Fibroblast of villous mesenchyme (primary cell): ENCODE data around the gene RGS6. TPM values are rescaled to one million over a fixed set of nuclear protein-coding genes. Genes with fewer than 3 reads are reported as not detected.

ENCODE experiments used
- DNase-seq: peaks from one replicate; pipeline ENCODE4 v3.0.0-alpha.2; 2010; ENCODE audit warnings: low read depth
- H3K4me3 ChIP-seq: 2 replicates; pipeline ENCODE4 v1.5.1; 2011; ENCODE audit warnings: low read depth, mild to moderate bottlenecking, low read length
- total RNA-seq: library from RNA; depleted of rRNA; stranded (reverse); fragments of >200 nt; gene quantifications from 2 replicates; pipeline ENCODE4 v1.2.3, GENCODE V29; 2012
- TF ChIP-seq, protein P1 (sequence below): IDR thresholded peaks from 2 replicates; pipeline ENCODE4 v1.5.1; 2012; ENCODE audit warnings: low read depth, mild to moderate bottlenecking, low read length; ENCODE audit not compliant: insufficient read depth

Gene RGS6
- total RNA-seq, 1 donor = not detected

DNA sequence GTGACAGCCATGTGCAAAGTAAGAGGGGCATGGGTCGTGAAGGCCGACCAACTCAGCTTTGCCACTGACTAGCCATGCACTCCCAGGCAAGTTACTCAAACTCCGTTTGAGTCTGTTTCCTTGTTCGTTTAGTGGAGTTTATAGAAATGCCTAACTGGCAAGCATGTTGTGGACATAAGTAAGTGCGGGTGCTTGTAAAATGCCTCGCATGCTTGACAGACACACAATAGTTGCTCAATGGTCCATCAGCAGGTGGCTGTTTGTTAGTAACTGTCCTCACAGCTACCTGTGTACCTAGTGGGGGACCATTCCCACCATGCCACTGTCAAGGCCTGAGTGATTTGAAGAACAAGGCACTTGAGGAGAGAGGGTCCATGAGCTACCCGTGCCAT lies 623.4 kb downstream of the RGS6 start:
- TF ChIP-seq, protein P1, sequence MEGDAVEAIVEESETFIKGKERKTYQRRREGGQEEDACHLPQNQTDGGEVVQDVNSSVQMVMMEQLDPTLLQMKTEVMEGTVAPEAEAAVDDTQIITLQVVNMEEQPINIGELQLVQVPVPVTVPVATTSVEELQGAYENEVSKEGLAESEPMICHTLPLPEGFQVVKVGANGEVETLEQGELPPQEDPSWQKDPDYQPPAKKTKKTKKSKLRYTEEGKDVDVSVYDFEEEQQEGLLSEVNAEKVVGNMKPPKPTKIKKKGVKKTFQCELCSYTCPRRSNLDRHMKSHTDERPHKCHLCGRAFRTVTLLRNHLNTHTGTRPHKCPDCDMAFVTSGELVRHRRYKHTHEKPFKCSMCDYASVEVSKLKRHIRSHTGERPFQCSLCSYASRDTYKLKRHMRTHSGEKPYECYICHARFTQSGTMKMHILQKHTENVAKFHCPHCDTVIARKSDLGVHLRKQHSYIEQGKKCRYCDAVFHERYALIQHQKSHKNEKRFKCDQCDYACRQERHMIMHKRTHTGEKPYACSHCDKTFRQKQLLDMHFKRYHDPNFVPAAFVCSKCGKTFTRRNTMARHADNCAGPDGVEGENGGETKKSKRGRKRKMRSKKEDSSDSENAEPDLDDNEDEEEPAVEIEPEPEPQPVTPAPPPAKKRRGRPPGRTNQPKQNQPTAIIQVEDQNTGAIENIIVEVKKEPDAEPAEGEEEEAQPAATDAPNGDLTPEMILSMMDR = no peak
- DNase-seq = no peak

DNA sequence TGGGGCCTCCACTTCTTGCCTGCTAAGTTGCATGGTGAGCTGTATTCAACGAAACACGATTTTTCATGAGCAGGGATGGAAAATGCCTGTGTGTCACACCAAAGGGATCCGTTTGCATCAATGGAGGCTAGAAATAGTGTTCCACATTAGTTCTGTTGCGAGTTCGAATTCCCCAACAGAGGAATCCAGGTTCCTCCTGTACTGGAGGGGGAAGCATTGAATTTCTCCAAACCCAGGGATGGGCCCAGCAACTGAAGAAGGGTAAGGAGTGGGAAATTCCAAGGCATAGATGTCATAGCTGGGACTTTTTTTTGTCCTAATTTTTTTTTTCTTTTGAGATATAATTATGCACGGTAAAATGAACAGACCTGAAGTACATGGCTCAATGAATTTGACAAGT lies 625.4 kb downstream of the RGS6 start:
- DNase-seq = no peak
- H3K4me3 ChIP-seq = no peak overlapping the region
- TF ChIP-seq, protein P1 = no peak

More for the DNA sequence above, 623.4 kb downstream of the RGS6 start:
- no peak overlapping the region for H3K4me3 ChIP-seq

DNA sequence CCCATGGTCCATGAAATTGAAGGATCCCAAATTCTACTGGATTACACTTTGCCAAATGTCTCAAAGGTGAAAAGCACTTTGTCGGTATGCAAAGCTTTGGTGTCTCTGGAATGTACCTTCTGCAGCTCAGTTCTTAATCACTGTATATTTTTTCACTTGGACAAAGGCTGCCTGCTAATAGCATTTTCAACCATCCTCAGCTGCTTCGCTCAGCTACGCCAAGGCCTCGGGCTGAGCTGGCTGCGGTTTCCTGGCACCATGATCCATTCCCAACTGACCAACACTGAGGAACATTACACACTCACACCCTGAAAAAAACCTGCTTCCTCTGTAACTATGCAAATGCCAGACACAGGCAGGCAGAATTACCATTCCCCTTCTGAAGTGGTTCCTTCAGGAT lies 626.5 kb downstream of the RGS6 start:
- no peak overlapping the region for H3K4me3 ChIP-seq
- no peak for DNase-seq
- TF ChIP-seq, protein P1 = no peak

DNA sequence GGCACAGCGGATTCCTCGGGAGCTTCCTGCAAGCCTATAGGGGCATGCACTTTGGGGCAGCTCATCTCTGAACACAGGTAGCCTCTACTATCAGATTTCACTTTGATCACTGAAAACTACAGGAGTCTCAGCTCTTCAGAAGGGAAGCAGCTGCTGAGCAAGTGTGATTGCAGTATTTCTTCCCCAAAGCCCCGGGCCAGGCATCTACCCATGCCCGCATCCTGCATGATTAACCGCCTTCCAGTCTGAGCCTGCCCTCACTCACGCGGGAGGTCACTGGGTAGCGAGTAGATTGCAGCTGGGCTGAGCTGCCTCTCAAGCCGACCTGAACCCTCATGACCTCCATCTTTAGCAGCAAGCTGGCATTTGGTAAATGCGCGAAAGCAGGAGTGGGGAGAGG lies 627.0 kb downstream of the RGS6 start:
- no peak for DNase-seq
- no peak overlapping the region for H3K4me3 ChIP-seq
- TF ChIP-seq, protein P1 = no peak

DNA sequence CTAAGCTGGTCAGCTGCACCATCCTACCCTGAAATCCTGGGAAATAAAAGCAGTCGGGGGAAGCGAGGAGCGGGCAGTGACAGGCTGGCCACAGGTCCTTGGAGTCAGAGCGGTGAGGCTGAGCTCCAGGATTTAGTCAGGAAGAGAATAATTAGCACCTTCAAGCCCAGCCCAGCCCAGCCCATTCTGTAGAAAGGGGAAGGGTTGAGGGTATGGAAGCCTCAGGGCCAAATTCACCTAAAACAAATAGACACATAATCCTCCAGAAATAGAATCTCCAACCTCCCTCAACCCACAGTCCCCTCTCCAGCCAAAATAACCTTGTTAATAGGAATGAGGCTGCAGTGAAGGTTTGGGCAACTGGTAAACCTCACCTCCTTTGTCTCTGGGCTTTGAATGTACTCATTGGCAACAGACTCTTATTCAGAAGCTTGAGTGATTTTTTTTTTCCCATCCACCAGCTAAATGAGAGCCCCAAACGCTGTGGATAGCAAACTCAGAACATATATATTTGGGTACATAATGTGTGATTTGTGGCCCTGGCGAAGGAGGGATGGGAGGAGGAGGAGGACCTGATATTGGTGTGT lies 627.5 kb downstream of the RGS6 start:
- TF ChIP-seq, protein P1 = no peak
- no peak for DNase-seq
- no peak overlapping the region for H3K4me3 ChIP-seq

DNA sequence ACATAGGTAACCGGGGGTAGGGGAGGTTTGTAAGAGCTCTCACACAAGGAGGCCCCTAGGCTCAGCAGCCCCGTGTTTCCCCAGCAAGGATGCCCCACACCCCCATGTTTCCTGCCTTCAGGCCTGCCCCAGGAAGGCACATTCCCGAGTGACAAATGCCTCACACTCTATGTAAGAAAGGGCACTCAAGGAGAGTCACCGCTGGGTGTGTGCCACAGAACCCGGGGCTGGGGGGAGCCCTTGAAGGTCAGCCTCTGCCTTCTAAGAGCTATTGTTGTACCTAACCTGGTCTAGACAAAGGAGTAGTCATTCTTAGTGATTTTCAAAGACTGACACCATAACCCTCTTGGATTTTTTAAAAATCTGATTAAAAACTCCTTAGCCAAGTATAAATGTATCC lies 628.1 kb downstream of the RGS6 start:
- DNase-seq = no peak
- TF ChIP-seq, protein P1 = no peak
- no peak overlapping the region for H3K4me3 ChIP-seq

DNA sequence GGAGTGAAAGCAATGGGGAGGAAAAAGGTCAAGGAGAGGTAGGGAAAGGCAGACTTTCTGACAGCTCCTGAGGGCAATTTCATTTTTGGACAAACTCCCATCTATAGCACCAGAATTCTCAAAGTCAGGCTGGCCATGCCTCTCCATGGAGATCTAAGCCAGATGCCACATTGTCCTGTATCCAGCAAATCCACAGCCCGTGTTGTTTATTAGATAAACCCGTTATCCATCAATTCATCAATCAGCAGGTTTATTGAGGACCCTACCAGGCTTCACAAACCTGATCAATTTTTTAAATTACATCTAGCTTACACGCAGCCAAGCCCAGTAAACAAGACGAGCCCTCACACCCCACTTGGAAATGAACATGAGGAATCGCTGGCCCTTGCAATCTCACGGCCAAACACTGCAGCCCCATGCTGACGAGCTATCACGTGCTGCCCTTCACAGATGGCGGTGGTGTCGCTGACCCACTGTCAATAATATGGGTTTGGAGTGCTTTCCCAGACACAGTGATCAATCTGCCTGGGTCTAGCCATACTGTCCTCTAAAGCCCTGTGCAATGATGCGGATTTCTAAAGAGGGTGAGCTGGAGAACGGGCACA lies 628.8 kb downstream of the RGS6 start:
- no peak overlapping the region for H3K4me3 ChIP-seq
- TF ChIP-seq, protein P1 = no peak
- no peak for DNase-seq
